PC-3 (cell line): ENCODE data around the gene MINDY3. TPM values are rescaled to one million over a fixed set of nuclear protein-coding genes. Genes with fewer than 3 reads are reported as not detected.

Experiments
- ATAC-seq: fragments of 200-7000 bp; cut with Tn5 transposase; 2 replicates; pipeline ENCODE4 v1.9.1; 2020; ENCODE audit warnings: mild to moderate bottlenecking, moderate library complexity
- BruUV-seq: library from RNA; stranded (reverse); fragments of 400-500 nt; replicated peaks from 2 replicates; lab custom pipeline; 2021; lab: Mats Ljungman, UMichigan
- CTCF ChIA-PET: fragments of 300-600 bp; sonication (Branson Sonifier 250); formaldehyde crosslinking; loops from one replicate; lab custom pipeline; 2022; ENCODE audit warnings: antibody characterized with exemption; lab: Charles Lee
- POLR2A ChIA-PET: fragments of 300-600 bp; sonication (Branson Sonifier 250); formaldehyde crosslinking; loops from one replicate; lab custom pipeline; 2022; ENCODE audit warnings: antibody characterized with exemption; ENCODE audit not compliant: unreplicated experiment; lab: Charles Lee
- DNase-seq: peaks from one replicate; pipeline ENCODE4 v3.0.0-alpha.2; 2015
- H2AFZ ChIP-seq: fragments of 300-600 bp; sonication (generic); 2 replicates; pipeline ENCODE4 v1.6.0; 2016; ENCODE audit warnings: antibody characterized with exemption, low read length
- H3F3A ChIP-seq: fragments of 300-600 bp; sonication (generic); one replicate; pipeline ENCODE4 v1.6.0; 2017; ENCODE audit warnings: antibody characterized with exemption, low read length, control low read depth, mild to moderate bottlenecking; ENCODE audit not compliant: unreplicated experiment
- H3K27ac ChIP-seq: fragments of 300-600 bp; sonication (generic); 2 replicates; pipeline ENCODE4 v1.5.1; 2016; ENCODE audit warnings: mild to moderate bottlenecking, low read length
- H3K27me3 ChIP-seq: fragments of 300-600 bp; sonication (generic); 2 replicates; pipeline ENCODE4 v1.6.1; 2016; ENCODE audit warnings: low read length, mixed read lengths
- H3K36me3 ChIP-seq: fragments of 300-600 bp; sonication (generic); 2 replicates; pipeline ENCODE4 v1.6.1; 2016; ENCODE audit warnings: low read depth, mixed run types, low read length, mixed read lengths
- H3K4me1 ChIP-seq: fragments of 300-600 bp; sonication (generic); 2 replicates; pipeline ENCODE4 v1.5.1; 2016; ENCODE audit warnings: low read length; ENCODE audit not compliant: insufficient read depth
- H3K4me2 ChIP-seq: fragments of 300-600 bp; sonication (generic); 2 replicates; pipeline ENCODE4 v1.6.0; 2016; ENCODE audit warnings: low read length
- H3K4me3 ChIP-seq: fragments of 300-600 bp; sonication (generic); 2 replicates; pipeline ENCODE4 v1.5.1; 2016; ENCODE audit warnings: mild to moderate bottlenecking, low read length, mixed read lengths
- H3K79me2 ChIP-seq: fragments of 300-600 bp; sonication (generic); 2 replicates; pipeline ENCODE4 v1.6.1; 2017; ENCODE audit warnings: low read length, mixed read lengths
- H3K9ac ChIP-seq: fragments of 300-600 bp; sonication (generic); 2 replicates; pipeline ENCODE4 v1.6.0; 2016; ENCODE audit warnings: mild to moderate bottlenecking, low read length
- H3K9me2 ChIP-seq: fragments of 300-600 bp; sonication (generic); replicated peaks from 2 replicates; pipeline ENCODE4 v1.6.1; 2016; ENCODE audit warnings: mixed run types, low read length, mixed read lengths
- H3K9me3 ChIP-seq: fragments of 300-600 bp; sonication (generic); 2 replicates; pipeline ENCODE4 v1.6.1; 2016; ENCODE audit warnings: low read length, mixed read lengths
- H4K20me1 ChIP-seq: fragments of 300-600 bp; sonication (generic); 2 replicates; pipeline ENCODE4 v1.6.1; 2016; ENCODE audit warnings: low read length, mixed read lengths
- CTCF ChIP-seq: fragments of 300-600 bp; sonication (generic); conservative IDR thresholded peaks from 2 replicates; pipeline ENCODE4 v1.5.1; 2017; ENCODE audit warnings: antibody characterized with exemption, low read depth, mild to moderate bottlenecking, low read length
- EZH2 ChIP-seq: fragments of 300-600 bp; sonication (generic); IDR thresholded peaks from one replicate; pipeline ENCODE4 v1.6.1; 2017; ENCODE audit warnings: antibody characterized with exemption, mild to moderate bottlenecking, low read length; ENCODE audit not compliant: unreplicated experiment
- EZH2phosphoT487 ChIP-seq: fragments of 300-600 bp; sonication (generic); IDR thresholded peaks from 2 replicates; pipeline ENCODE4 v1.6.1; 2018; ENCODE audit warnings: mild to moderate bottlenecking, antibody characterized with exemption, low read length, borderline replicate concordance
- intact Hi-C: fragments of 100-400 bp; cut with micrococcal nuclease; formaldehyde crosslinking; loops from 2 replicates; pipeline ENCODE4 v1.9.0; 2023
- total RNA-seq: library from RNA; depleted of rRNA; stranded (reverse); fragments of >200 nt; gene quantifications from 2 replicates; pipeline ENCODE4 v1.2.3, GENCODE V29; 2014

MINDY3 gene
- total RNA-seq, 1 experiment from 2014 or later, result 9.5 TPM

DNA sequence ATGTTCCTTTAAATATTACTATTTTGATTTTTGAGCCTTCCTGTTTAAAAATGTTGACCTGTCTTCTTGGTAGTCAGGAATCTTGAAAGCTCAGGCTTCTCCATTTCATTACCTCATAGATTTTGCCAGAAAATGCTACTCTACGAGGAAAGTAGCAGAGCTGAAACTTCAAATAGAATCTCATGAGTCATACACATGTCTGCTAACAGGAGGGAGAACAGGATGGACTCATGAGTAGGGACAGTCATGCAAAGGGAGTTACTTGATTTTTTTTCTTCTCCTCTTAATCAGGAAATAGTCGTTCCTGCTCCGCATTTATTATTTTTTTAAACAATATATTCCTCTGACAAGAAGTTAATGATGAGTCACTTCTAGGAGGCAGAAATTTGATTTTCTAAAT lies 37.0 kb upstream of the MINDY3 start:
- Histone ChIP-seq H3K4me2 (no peak overlapping the region), H3K4me1 (no peaks in the 10 kb centered on the region), H3K9me3 (no peaks in the 10 kb centered on the region), H3K9ac (no peak overlapping the region), H3F3A (no peaks in the 10 kb centered on the region), H4K20me1 (no peaks in the 10 kb centered on the region), H3K27me3 (no peaks in the 10 kb centered on the region), H3K4me3 (no peak overlapping the region), H3K27ac (no peak overlapping the region), H2AFZ (no peak overlapping the region), H3K36me3 (no peaks in the 10 kb centered on the region), H3K9me2 (no peaks in the 10 kb centered on the region), H3K79me2 (no peaks in the 10 kb centered on the region)
- CTCF ChIA-PET, result no interaction called here
- ATAC-seq (peak; percentile 31; the same call in 1 of the 2 replicates), DNase-seq (peak; percentile 26)
- no TSS peak for BruUV-seq
- intact Hi-C loops, result no loop called here
- POLR2A ChIA-PET, result no interaction called here
- no peak for TF ChIP-seq CTCF
- TF ChIP-seq EZH2phosphoT487, result no peak
- TF ChIP-seq EZH2, result no peak

DNA sequence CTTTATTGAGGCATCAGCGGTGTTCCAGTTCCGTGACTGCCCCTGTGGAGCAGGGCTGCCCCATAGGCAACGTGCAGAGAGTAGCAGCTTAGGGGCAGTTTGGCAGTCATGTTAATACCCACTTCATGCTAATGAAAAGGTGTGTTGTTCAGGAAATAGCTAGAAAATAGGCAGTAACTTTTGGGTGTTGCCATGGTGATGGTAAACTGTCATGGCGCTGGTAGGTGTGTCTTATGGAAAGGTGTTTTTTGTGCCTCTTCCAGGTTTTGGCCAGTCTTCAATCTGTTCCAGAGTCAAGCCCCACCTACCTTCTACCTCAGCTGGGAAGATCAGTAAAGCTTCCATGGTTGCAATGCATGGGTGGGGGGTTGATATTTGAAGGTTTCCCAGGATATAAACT lies 36.3 kb upstream of the MINDY3 start:
- Histone ChIP-seq H2AFZ (no peak overlapping the region), H3K36me3 (no peaks in the 10 kb centered on the region), H3K4me2 (no peak overlapping the region), H3F3A (no peaks in the 10 kb centered on the region), H3K27me3 (no peaks in the 10 kb centered on the region), H3K9me3 (no peaks in the 10 kb centered on the region), H3K9me2 (no peaks in the 10 kb centered on the region), H3K4me3 (no peak overlapping the region), H3K9ac (no peak overlapping the region), H3K4me1 (no peaks in the 10 kb centered on the region), H3K27ac (no peak overlapping the region), H3K79me2 (no peaks in the 10 kb centered on the region), H4K20me1 (no peaks in the 10 kb centered on the region)
- no peak for DNase-seq
- no peak for ATAC-seq
- POLR2A ChIA-PET, result no interaction called here
- intact Hi-C loops, result no loop called here
- CTCF ChIA-PET, result no interaction called here
- BruUV-seq, result no TSS peak
- no peak for TF ChIP-seq EZH2phosphoT487
- TF ChIP-seq EZH2, result no peak
- no peak for TF ChIP-seq CTCF

DNA sequence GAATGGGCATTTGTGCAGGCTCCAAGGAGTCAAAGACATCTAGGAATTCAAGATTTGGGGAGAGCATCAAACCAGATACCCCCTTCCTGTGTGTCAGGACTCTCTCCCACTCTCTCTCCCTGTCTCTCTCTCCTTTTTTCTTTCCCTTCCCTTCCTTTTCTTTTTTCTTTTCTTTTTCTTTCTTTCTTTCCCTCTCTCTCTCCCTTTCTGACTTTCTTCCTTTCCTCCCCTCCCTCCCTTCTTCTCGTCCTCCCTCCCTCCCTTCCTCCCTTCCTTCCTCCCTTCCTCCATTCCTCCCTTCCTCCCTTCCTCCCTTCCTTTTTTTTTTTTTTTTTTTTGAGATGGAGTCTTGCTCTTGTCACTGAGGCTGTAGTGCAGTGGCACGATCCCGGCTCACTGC lies 24.1 kb upstream of the MINDY3 start:
- ATAC-seq (no peak), DNase-seq (no peak)
- no TSS peak for BruUV-seq
- Histone ChIP-seq H3K4me3 (no peak overlapping the region), H2AFZ (no peak overlapping the region), H3K4me1 (no peaks in the 10 kb centered on the region), H3K27ac (no peak overlapping the region), H3K27me3 (no peaks in the 10 kb centered on the region), H3K79me2 (no peaks in the 10 kb centered on the region), H3K9me2 (no peaks in the 10 kb centered on the region), H3K9me3 (no peaks in the 10 kb centered on the region), H3K36me3 (no peaks in the 10 kb centered on the region), H3F3A (no peaks in the 10 kb centered on the region), H3K9ac (no peak overlapping the region), H3K4me2 (no peak overlapping the region), H4K20me1 (no peaks in the 10 kb centered on the region)
- ChIA-PET POLR2A (no interaction called here), CTCF (no interaction called here)
- TF ChIP-seq EZH2 (no peak), EZH2phosphoT487 (no peak), CTCF (no peak)
- intact Hi-C loops, result no loop called here
